Mononuclear cell (primary cell): ENCODE measurements around the gene ORC5. TPM values are rescaled to one million over a fixed set of nuclear protein-coding genes. Genes with fewer than 3 reads are reported as not detected.

Experiments
- total RNA-seq: library from RNA; depleted of rRNA; stranded (reverse); fragments of >200 nt; gene quantifications from one replicate; pipeline ENCODE4 v1.2.3, GENCODE V29; 2012

ORC5 gene
- total RNA-seq, 1 donor: 19.4 TPM

Other genes starting within 250 kb of the ORC5 start
- gene RELN, start 218.4 kb downstream of the ORC5 start, total RNA-seq: under 0.01 TPM
- not detected for gene LHFPL3, start 120.6 kb upstream of the ORC5 start, total RNA-seq